Immature natural killer cell (primary cell): ENCODE data around the gene ZXDC. TPM values are rescaled to one million over a fixed set of nuclear protein-coding genes. Genes with fewer than 3 reads are reported as not detected.

Experiments
- DNase-seq, 3 donors: peaks; one replicate each; pipeline ENCODE4 v3.0.0; 2022; ENCODE audit warnings: mixed read lengths in 1 of 3
- H3K27ac Mint-ChIP-seq, 6 donors: one replicate each; pipeline ENCODE4 v1.8.0; 2020; ENCODE audit warnings: mixed read lengths in 6 of 6, mild to moderate bottlenecking in 5 of 6, inconsistent platforms in 4 of 6, moderate library complexity in 3 of 6
- H3K27me3 Mint-ChIP-seq, 3 donors: one replicate each; pipeline ENCODE4 v1.8.0; 2020 to 2021; ENCODE audit warnings: low read depth in 3 of 3, mild to moderate bottlenecking in 3 of 3, mixed read lengths in 3 of 3, moderate library complexity in 3 of 3, inconsistent platforms in 1 of 3
- H3K36me3 Mint-ChIP-seq, 3 donors: one replicate each; pipeline ENCODE4 v1.8.0; 2020; ENCODE audit warnings: mixed read lengths in 3 of 3, inconsistent platforms in 2 of 3, mild to moderate bottlenecking in 2 of 3
- H3K4me1 Mint-ChIP-seq, 2 donors: one replicate each; pipeline ENCODE4 v1.8.0; 2020; ENCODE audit warnings: inconsistent platforms in 2 of 2, mild to moderate bottlenecking in 2 of 2, mixed read lengths in 2 of 2, moderate library complexity in 1 of 2
- H3K4me3 Mint-ChIP-seq, 5 donors: one replicate each; pipeline ENCODE4 v1.8.0; 2020; ENCODE audit warnings: mild to moderate bottlenecking in 5 of 5, mixed read lengths in 5 of 5, inconsistent platforms in 3 of 5, moderate library complexity in 3 of 5
- H3K9me3 Mint-ChIP-seq, 6 donors: one replicate each; pipeline ENCODE4 v1.8.0; 2020; ENCODE audit warnings: mild to moderate bottlenecking in 6 of 6, mixed read lengths in 6 of 6, inconsistent platforms in 4 of 6, moderate library complexity in 3 of 6
- polyA plus RNA-seq, 3 donors: library from polyadenylated mRNA; unstranded; fragments of 300-500 nt; fragmentation: Illumina TruSeq; gene quantifications; one replicate each; pipeline ENCODE4 v1.2.3, GENCODE V29; 2021

Gene ZXDC
- polyA plus RNA-seq, 3 donors from 2014 or later, result 9.6 to 17.2 (median 11.8) TPM

GRCh38 chr3:126456766-126457388, 18.8 kb downstream of the ZXDC start:
- Mint-ChIP-seq H3K36me3 (peaks cover 7 to 41% (median 29%) of the 10 kb centered on the region in 3 donors), H3K4me3 (no peak overlapping the region), H3K27ac (no peak overlapping the region), H3K4me1 (peaks cover 14 to 30% of the 10 kb centered on the region in 2 donors), H3K9me3 (no peaks in the 10 kb centered on the region), H3K27me3 (peaks cover 2 to 5% (median 2%) of the 10 kb centered on the region in 3 donors)
- no peak for DNase-seq

- no peak overlapping the region for H3K27ac Mint-ChIP-seq
- peaks cover 2 to 3% (median 2%) of the 10 kb centered on the region in 3 donors for H3K27me3 Mint-ChIP-seq
- DNase-seq, result no peak
- peaks cover 7 to 41% (median 24%) of the 10 kb centered on the region in 3 donors for H3K36me3 Mint-ChIP-seq
- peaks cover 14 to 37% of the 10 kb centered on the region in 2 donors for H3K4me1 Mint-ChIP-seq
- no peak overlapping the region for H3K4me3 Mint-ChIP-seq
- no peaks in the 10 kb centered on the region for H3K9me3 Mint-ChIP-seq
Observed at GRCh38 chr3:126456211-126456610, 19.5 kb downstream of the ZXDC start.

GRCh38 chr3:126454437-126455198, 21.1 kb downstream of the ZXDC start:
- peaks cover 12 to 37% of the 10 kb centered on the region in 2 donors for H3K4me1 Mint-ChIP-seq
- H3K4me3 Mint-ChIP-seq, result no peak overlapping the region
- H3K9me3 Mint-ChIP-seq, result no peaks in the 10 kb centered on the region
- peaks cover under 1 to 3% (median 2%) of the 10 kb centered on the region in 3 donors for H3K27me3 Mint-ChIP-seq
- no peak overlapping the region for H3K27ac Mint-ChIP-seq
- no peak for DNase-seq
- H3K36me3 Mint-ChIP-seq, result peaks cover 7 to 44% (median 18%) of the 10 kb centered on the region in 3 donors

- H3K9me3 Mint-ChIP-seq, result no peaks in the 10 kb centered on the region
- H3K36me3 Mint-ChIP-seq, result peaks cover 7 to 42% (median 18%) of the 10 kb centered on the region in 3 donors
- no peak overlapping the region for H3K27ac Mint-ChIP-seq
- no peak overlapping the region for H3K4me3 Mint-ChIP-seq
- H3K27me3 Mint-ChIP-seq, result peaks cover 0 to 3% (median 2%) of the 10 kb centered on the region in 3 donors
- peaks cover 12 to 37% of the 10 kb centered on the region in 2 donors for H3K4me1 Mint-ChIP-seq
- DNase-seq, result no peak
Observed at GRCh38 chr3:126454025-126454424, 21.7 kb downstream of the ZXDC start.

- peaks cover 12 to 25% of the 10 kb centered on the region in 2 donors for H3K4me1 Mint-ChIP-seq
- H3K9me3 Mint-ChIP-seq, result no peaks in the 10 kb centered on the region
- peaks cover 0 to 3% (median 2%) of the 10 kb centered on the region in 3 donors for H3K27me3 Mint-ChIP-seq
- DNase-seq, result no peak
- no peak overlapping the region for H3K27ac Mint-ChIP-seq
- no peak overlapping the region for H3K4me3 Mint-ChIP-seq
- H3K36me3 Mint-ChIP-seq, result peaks cover 3 to 33% (median 14%) of the 10 kb centered on the region in 3 donors
Observed at GRCh38 chr3:126452213-126452612, 23.5 kb downstream of the ZXDC start.

- Mint-ChIP-seq H3K4me1 (peaks cover 11 to 18% of the 10 kb centered on the region in 2 donors), H3K4me3 (no peak overlapping the region), H3K9me3 (no peaks in the 10 kb centered on the region), H3K27me3 (peaks cover 0 to 3% (median 2%) of the 10 kb centered on the region in 3 donors), H3K36me3 (peaks cover 3 to 28% (median 14%) of the 10 kb centered on the region in 3 donors), H3K27ac (no peak overlapping the region)
- DNase-seq, result no peak
Observed at GRCh38 chr3:126451511-126451910, 24.2 kb downstream of the ZXDC start.

GRCh38 chr3:126450744-126451143, 24.9 kb downstream of the ZXDC start:
- no peak for DNase-seq
- H3K27ac Mint-ChIP-seq, result no peak overlapping the region
- H3K4me1 Mint-ChIP-seq, result peaks cover 8 to 14% of the 10 kb centered on the region in 2 donors
- no peaks in the 10 kb centered on the region for H3K9me3 Mint-ChIP-seq
- H3K36me3 Mint-ChIP-seq, result peaks cover 3 to 26% (median 14%) of the 10 kb centered on the region in 3 donors
- H3K27me3 Mint-ChIP-seq, result peaks cover 0 to 2% (median 1%) of the 10 kb centered on the region in 3 donors
- H3K4me3 Mint-ChIP-seq, result no peak overlapping the region

GRCh38 chr3:126450219-126450618, 25.5 kb downstream of the ZXDC start:
- Mint-ChIP-seq H3K27ac (no peak overlapping the region), H3K9me3 (no peaks in the 10 kb centered on the region), H3K27me3 (peaks cover 0 to under 1% (median under 1%) of the 10 kb centered on the region in 3 donors), H3K4me3 (no peak overlapping the region), H3K4me1 (peaks cover 6 to 11% of the 10 kb centered on the region in 2 donors), H3K36me3 (peaks cover 3 to 24% (median 11%) of the 10 kb centered on the region in 3 donors)
- no peak for DNase-seq

GRCh38 chr3:126449621-126450051, 26.1 kb downstream of the ZXDC start:
- peaks cover 3 to 7% of the 10 kb centered on the region in 2 donors for H3K4me1 Mint-ChIP-seq
- H3K36me3 Mint-ChIP-seq, result peaks cover 3 to 22% (median 8%) of the 10 kb centered on the region in 3 donors
- DNase-seq, result no peak

GRCh38 chr3:126448893-126449180, 26.9 kb downstream of the ZXDC start:
- Mint-ChIP-seq H3K36me3 (peaks cover 3 to 17% (median 4%) of the 10 kb centered on the region in 3 donors), H3K27ac (no peak overlapping the region), H3K4me1 (peaks cover 0 to 7% of the 10 kb centered on the region in 2 donors), H3K9me3 (no peaks in the 10 kb centered on the region), H3K27me3 (no peaks in the 10 kb centered on the region), H3K4me3 (no peak overlapping the region)
- no peak for DNase-seq

More at GRCh38 chr3:126449621-126450051, 26.1 kb downstream of the ZXDC start:
- Mint-ChIP-seq H3K4me3 (no peak overlapping the region), H3K27ac (peak overlapping the region in 1 of 6 donors; percentile 58), H3K27me3 (no peaks in the 10 kb centered on the region), H3K9me3 (no peaks in the 10 kb centered on the region)

GRCh38 chr3:126448136-126448892, 27.4 kb downstream of the ZXDC start:
- no peaks in the 10 kb centered on the region for H3K27me3 Mint-ChIP-seq
- no peak for DNase-seq
- no peaks in the 10 kb centered on the region for H3K9me3 Mint-ChIP-seq
- peaks cover 3 to 17% (median 4%) of the 10 kb centered on the region in 3 donors for H3K36me3 Mint-ChIP-seq
- peaks cover 0 to 7% of the 10 kb centered on the region in 2 donors for H3K4me1 Mint-ChIP-seq
- peak overlapping the region in 1 of 6 donors; percentile 5 for H3K27ac Mint-ChIP-seq
- no peak overlapping the region for H3K4me3 Mint-ChIP-seq

GRCh38 chr3:126447456-126448106, 28.1 kb downstream of the ZXDC start:
- peaks cover 0 to 12% of the 10 kb centered on the region in 2 donors for H3K4me1 Mint-ChIP-seq
- H3K9me3 Mint-ChIP-seq, result no peaks in the 10 kb centered on the region
- peak overlapping the region in 1 of 6 donors; percentile 42 for H3K27ac Mint-ChIP-seq
- peaks cover 3 to 20% (median 4%) of the 10 kb centered on the region in 3 donors for H3K36me3 Mint-ChIP-seq
- no peak for DNase-seq
- no peak overlapping the region for H3K4me3 Mint-ChIP-seq
- H3K27me3 Mint-ChIP-seq, result no peaks in the 10 kb centered on the region

GRCh38 chr3:126446791-126447190, 28.9 kb downstream of the ZXDC start:
- H3K4me1 Mint-ChIP-seq, result peaks cover 0 to 11% of the 10 kb centered on the region in 2 donors
- peaks cover 0 to 22% (median 0%) of the 10 kb centered on the region in 3 donors for H3K36me3 Mint-ChIP-seq
- no peaks in the 10 kb centered on the region for H3K9me3 Mint-ChIP-seq

More at GRCh38 chr3:126446791-126447190, 28.9 kb downstream of the ZXDC start:
- Mint-ChIP-seq H3K27me3 (no peaks in the 10 kb centered on the region), H3K27ac (peak overlapping the region in 3 of 6 donors; percentile 14 to 37 (median 34)), H3K4me3 (no peak overlapping the region)
- DNase-seq, result no peak
